HepG2 (cell line): ENCODE measurements around the gene SMYD2. TPM values are rescaled to one million over a fixed set of nuclear protein-coding genes. Genes with fewer than 3 reads are reported as not detected.

Experiments
- CEBPG ChIP-seq: IDR thresholded peaks from 2 replicates; pipeline ENCODE4 v1.6.1; 2016
- IKZF1 ChIP-seq: fragments of 450-650 bp; IDR thresholded peaks from 2 replicates; pipeline ENCODE4 v1.7.1; 2016
- MXD1 ChIP-seq: sonication (generic); formaldehyde crosslinking; IDR thresholded peaks from 2 replicates; pipeline ENCODE4 v1.4.0; 2020; ENCODE audit warnings: mild to moderate bottlenecking, missing genetic modification reagents
- RELA ChIP-seq: sonication (generic); formaldehyde crosslinking; IDR thresholded peaks from 2 replicates; pipeline ENCODE4 v1.4.0; 2020; ENCODE audit warnings: missing genetic modification reagents
- TBP ChIP-seq: sonication (generic); formaldehyde crosslinking; IDR thresholded peaks from 2 replicates; pipeline ENCODE4 v1.5.0; 2020; ENCODE audit warnings: missing genetic modification reagents
- TEAD2 ChIP-seq: sonication (generic); formaldehyde crosslinking; IDR thresholded peaks from 2 replicates; pipeline ENCODE4 v1.9.0; 2021; ENCODE audit warnings: missing genetic modification reagents
- ZNF501 ChIP-seq: sonication (generic); formaldehyde crosslinking; IDR thresholded peaks from 2 replicates; pipeline ENCODE4 v1.5.1; 2020; ENCODE audit warnings: mild to moderate bottlenecking, moderate library complexity, missing genetic modification reagents
- ZNF746 ChIP-seq: sonication (generic); formaldehyde crosslinking; IDR thresholded peaks from 2 replicates; pipeline ENCODE4 v1.8.0; 2022; ENCODE audit warnings: mild to moderate bottlenecking, missing genetic modification reagents
- polyA plus RNA-seq, 8 experiments: library from polyadenylated mRNA; depleted of rRNA in 3 of 8; stranded (reverse) in 7 of 8; unstranded in 1 of 8; fragments of >200 nt; fragmentation: Illumina TruSeq in 4 of 8; extraction: Trizol in 4 of 8; gene quantifications; 2 replicates each; pipeline versions ENCODE4 v1.2.1 to v1.2.3, GENCODE V29; 2011 to 2016; ENCODE audit warnings: low read depth in 4 of 8, missing spikeins in 1 of 8, mixed read lengths in 1 of 8; ENCODE audit not compliant: insufficient read depth in 1 of 8
- total RNA-seq, 5 experiments: library from RNA; depleted of rRNA; stranded (reverse); fragments of >200 nt; fragmentation: Illumina TruSeq; extraction: Trizol; gene quantifications; 2 replicates each; pipeline ENCODE4 v1.2.3, GENCODE V29; 2016; ENCODE audit warnings: low read depth in 1 of 5
- TF ChIP-seq, protein P1 (sequence below): sonication (generic); formaldehyde crosslinking; IDR thresholded peaks from 2 replicates; pipeline ENCODE4 v1.8.1; 2022; ENCODE audit warnings: mild to moderate bottlenecking, missing genetic modification reagents
- TF ChIP-seq, protein P2 (sequence below): sonication (generic); formaldehyde crosslinking; IDR thresholded peaks from 2 replicates; pipeline ENCODE4 v1.9.0; 2021; ENCODE audit warnings: missing genetic modification reagents, borderline replicate concordance
- TF ChIP-seq, protein P3 (sequence below): sonication (generic); formaldehyde crosslinking; IDR thresholded peaks from 2 replicates; pipeline ENCODE4 v1.4.0; 2020; ENCODE audit warnings: mild to moderate bottlenecking, missing genetic modification reagents
- TF ChIP-seq, protein P4 (sequence below): sonication (generic); formaldehyde crosslinking; IDR thresholded peaks from 2 replicates; pipeline ENCODE4 v1.4.0; 2020; ENCODE audit warnings: mild to moderate bottlenecking, missing genetic modification reagents
- TF ChIP-seq, protein P5 (sequence below): IDR thresholded peaks from 2 replicates; pipeline ENCODE4 v1.6.1; 2016; ENCODE audit warnings: missing genetic modification reagents, missing compliant biosample characterization

The SMYD2 gene
- total and polyA plus RNA-seq, 2 of the 13 experiments (the other 11 are each of a cell fraction or from before 2014, with no cell fraction given), result 72.7 to 139 TPM

- no peak; the same call in 1 of the 2 replicates for TF ChIP-seq MXD1 (CRISPR knock-in tag)
- TF ChIP-seq TEAD2, result no peak
- TF ChIP-seq, protein P1, sequence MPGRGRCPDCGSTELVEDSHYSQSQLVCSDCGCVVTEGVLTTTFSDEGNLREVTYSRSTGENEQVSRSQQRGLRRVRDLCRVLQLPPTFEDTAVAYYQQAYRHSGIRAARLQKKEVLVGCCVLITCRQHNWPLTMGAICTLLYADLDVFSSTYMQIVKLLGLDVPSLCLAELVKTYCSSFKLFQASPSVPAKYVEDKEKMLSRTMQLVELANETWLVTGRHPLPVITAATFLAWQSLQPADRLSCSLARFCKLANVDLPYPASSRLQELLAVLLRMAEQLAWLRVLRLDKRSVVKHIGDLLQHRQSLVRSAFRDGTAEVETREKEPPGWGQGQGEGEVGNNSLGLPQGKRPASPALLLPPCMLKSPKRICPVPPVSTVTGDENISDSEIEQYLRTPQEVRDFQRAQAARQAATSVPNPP (CRISPR knock-in tag), result 0 out of 2 replicates have a peak, but pooled peaks have one; percentile 1
- TF ChIP-seq, protein P2, sequence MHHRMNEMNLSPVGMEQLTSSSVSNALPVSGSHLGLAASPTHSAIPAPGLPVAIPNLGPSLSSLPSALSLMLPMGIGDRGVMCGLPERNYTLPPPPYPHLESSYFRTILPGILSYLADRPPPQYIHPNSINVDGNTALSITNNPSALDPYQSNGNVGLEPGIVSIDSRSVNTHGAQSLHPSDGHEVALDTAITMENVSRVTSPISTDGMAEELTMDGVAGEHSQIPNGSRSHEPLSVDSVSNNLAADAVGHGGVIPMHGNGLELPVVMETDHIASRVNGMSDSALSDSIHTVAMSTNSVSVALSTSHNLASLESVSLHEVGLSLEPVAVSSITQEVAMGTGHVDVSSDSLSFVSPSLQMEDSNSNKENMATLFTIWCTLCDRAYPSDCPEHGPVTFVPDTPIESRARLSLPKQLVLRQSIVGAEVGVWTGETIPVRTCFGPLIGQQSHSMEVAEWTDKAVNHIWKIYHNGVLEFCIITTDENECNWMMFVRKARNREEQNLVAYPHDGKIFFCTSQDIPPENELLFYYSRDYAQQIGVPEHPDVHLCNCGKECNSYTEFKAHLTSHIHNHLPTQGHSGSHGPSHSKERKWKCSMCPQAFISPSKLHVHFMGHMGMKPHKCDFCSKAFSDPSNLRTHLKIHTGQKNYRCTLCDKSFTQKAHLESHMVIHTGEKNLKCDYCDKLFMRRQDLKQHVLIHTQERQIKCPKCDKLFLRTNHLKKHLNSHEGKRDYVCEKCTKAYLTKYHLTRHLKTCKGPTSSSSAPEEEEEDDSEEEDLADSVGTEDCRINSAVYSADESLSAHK (CRISPR knock-in tag), result no peak
- TF ChIP-seq ZNF501 (CRISPR knock-in tag), result 0 out of 2 replicates have a peak, but pooled peaks have one; percentile 7
- TF ChIP-seq, protein P3, sequence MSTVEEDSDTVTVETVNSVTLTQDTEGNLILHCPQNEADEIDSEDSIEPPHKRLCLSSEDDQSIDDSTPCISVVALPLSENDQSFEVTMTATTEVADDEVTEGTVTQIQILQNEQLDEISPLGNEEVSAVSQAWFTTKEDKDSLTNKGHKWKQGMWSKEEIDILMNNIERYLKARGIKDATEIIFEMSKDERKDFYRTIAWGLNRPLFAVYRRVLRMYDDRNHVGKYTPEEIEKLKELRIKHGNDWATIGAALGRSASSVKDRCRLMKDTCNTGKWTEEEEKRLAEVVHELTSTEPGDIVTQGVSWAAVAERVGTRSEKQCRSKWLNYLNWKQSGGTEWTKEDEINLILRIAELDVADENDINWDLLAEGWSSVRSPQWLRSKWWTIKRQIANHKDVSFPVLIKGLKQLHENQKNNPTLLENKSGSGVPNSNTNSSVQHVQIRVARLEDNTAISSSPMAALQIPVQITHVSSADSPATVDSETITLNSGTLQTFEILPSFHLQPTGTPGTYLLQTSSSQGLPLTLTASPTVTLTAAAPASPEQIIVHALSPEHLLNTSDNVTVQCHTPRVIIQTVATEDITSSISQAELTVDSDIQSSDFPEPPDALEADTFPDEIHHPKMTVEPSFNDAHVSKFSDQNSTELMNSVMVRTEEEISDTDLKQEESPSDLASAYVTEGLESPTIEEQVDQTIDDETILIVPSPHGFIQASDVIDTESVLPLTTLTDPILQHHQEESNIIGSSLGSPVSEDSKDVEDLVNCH (CRISPR knock-in tag), result no peak
- no peak for TF ChIP-seq TBP (CRISPR knock-in tag)
- no peak for TF ChIP-seq IKZF1
- TF ChIP-seq, protein P4, sequence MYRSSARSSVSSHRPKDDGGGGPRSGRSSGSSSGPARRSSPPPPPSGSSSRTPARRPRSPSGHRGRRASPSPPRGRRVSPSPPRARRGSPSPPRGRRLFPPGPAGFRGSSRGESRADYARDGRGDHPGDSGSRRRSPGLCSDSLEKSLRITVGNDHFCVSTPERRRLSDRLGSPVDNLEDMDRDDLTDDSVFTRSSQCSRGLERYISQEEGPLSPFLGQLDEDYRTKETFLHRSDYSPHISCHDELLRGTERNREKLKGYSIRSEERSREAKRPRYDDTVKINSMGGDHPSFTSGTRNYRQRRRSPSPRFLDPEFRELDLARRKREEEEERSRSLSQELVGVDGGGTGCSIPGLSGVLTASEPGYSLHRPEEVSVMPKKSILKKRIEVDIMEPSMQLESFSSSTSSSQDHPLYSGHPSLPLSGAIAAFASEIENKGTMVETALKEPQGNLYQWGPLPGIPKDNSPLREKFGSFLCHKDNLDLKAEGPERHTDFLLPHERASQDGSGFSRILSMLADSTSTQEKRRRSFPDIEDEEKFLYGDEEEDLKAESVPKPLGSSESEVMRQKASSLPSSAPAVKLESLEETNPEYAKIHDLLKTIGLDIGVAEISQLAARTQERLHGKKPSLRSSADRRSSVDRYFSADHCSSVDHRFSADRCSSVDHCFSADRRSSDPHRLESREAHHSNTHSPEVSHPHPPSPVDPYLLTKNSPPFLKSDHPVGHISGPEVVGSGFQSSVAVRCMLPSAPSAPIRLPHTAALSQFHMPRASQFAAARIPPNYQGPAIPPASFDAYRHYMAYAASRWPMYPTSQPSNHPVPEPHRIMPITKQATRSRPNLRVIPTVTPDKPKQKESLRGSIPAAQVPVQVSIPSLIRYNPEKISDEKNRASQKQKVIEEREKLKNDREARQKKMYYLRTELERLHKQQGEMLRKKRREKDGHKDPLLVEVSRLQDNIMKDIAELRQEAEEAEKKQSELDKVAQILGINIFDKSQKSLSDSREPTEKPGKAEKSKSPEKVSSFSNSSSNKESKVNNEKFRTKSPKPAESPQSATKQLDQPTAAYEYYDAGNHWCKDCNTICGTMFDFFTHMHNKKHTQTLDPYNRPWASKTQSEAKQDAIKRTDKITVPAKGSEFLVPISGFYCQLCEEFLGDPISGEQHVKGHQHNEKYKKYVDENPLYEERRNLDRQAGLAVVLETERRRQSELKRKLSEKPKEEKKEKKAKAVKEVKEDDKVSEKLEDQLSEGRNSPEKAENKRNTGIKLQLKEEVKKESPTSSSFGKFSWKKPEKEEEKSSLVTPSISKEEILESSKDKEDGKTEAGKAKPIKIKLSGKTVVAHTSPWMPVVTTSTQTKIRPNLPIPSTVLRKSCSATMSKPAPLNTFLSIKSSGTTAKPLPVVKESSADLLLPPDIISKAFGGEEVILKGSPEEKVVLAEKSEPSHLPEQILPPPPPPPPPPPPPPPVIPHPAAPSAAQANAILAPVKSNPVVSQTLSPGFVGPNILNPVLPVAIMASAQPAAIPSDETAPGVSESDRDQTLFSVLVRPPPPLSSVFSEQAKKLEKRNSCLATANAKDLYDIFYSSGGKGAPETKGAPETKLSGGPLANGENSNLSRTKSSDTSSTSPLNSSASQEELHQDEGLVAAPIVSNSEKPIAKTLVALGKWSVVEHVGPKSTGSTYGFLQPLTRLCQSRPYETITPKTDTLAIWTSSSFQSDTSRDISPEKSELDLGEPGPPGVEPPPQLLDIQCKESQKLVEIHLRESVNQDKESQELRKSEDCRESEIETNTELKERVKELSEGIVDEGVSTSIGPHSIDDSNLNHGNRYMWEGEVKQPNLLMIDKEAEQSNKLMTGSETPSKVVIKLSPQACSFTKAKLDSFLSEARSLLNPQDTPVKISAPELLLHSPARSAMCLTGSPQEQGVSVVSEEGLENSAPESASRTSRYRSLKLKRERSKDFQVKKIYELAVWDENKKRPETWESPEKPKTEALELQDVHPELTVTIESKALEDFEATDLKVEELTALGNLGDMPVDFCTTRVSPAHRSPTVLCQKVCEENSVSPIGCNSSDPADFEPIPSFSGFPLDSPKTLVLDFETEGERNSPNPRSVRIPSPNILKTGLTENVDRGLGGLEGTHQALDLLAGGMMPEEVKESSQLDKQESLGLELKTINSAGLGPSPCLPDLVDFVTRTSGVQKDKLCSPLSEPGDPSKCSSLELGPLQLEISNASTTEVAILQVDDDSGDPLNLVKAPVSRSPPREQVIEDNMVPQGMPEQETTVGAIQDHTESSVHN (CRISPR knock-in tag), result no peak
- TF ChIP-seq RELA (CRISPR knock-in tag), result no peak
- TF ChIP-seq, protein P5, sequence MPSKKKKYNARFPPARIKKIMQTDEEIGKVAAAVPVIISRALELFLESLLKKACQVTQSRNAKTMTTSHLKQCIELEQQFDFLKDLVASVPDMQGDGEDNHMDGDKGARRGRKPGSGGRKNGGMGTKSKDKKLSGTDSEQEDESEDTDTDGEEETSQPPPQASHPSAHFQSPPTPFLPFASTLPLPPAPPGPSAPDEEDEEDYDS (CRISPR knock-in tag), result no peak
- peak; percentile 45 for TF ChIP-seq CEBPG (CRISPR knock-in tag)
- no peak for TF ChIP-seq ZNF746 (CRISPR knock-in tag)
Measured at GRCh38 chr1:214281720-214282629, 1.0 kb downstream of the SMYD2 start (continued).
